HepG2 (cell line): ENCODE results near the gene CTF1.

Experiments used
- CEBPB ChIP-seq: IDR thresholded peaks from 2 replicates; pipeline ENCODE4 v1.6.1; 2011; ENCODE audit warnings: low read depth, low read length, improper control_type of control experiment, borderline replicate concordance
- CTCF ChIP-seq: sonication (generic); formaldehyde crosslinking; IDR thresholded peaks from 2 replicates; pipeline ENCODE4 v1.5.0; 2020; ENCODE audit warnings: mild to moderate bottlenecking, missing genetic modification reagents, moderate library complexity
- TAF1 ChIP-seq: sonication (generic); formaldehyde crosslinking; IDR thresholded peaks from 2 replicates; pipeline ENCODE4 v1.4.0; 2020; ENCODE audit warnings: missing genetic modification reagents
- THAP8 ChIP-seq: sonication (generic); formaldehyde crosslinking; IDR thresholded peaks from 2 replicates; pipeline ENCODE4 v1.5.1; 2020; ENCODE audit warnings: missing genetic modification reagents, mild to moderate bottlenecking, borderline replicate concordance

GRCh38 chr16:30885196-30885595 lies 11.2 kb upstream of the CTF1 start:
- TF ChIP-seq TAF1 (no peak), THAP8 (no peak), CTCF (no peak), CEBPB (no peak)
